OCI-LY7 (cell line): ENCODE measurements around the gene DOK3. TPM values are rescaled to one million over a fixed set of nuclear protein-coding genes. Genes with fewer than 3 reads are reported as not detected.

Experiments used
- BruUV-seq: library from RNA; stranded (reverse); fragments of 400-500 nt; replicated peaks from 2 replicates; lab custom pipeline; 2021; lab: Mats Ljungman, UMichigan
- CTCF ChIA-PET: fragments of 300-600 bp; sonication (Branson Sonifier 250); formaldehyde crosslinking; loops from one replicate; lab custom pipeline; 2022; ENCODE audit warnings: antibody characterized with exemption; ENCODE audit not compliant: unreplicated experiment; lab: Charles Lee
- POLR2A ChIA-PET: fragments of 300-600 bp; sonication (Branson Sonifier 250); formaldehyde crosslinking; loops from one replicate; lab custom pipeline; 2022; ENCODE audit warnings: antibody characterized with exemption; lab: Charles Lee
- DNase-seq: peaks from one replicate; pipeline ENCODE4 v3.0.0-alpha.2; 2015; ENCODE audit warnings: low spot score
- H2AFZ ChIP-seq: fragments of 200-600 bp; sonication (generic), shearing (Covaris generic); 2 replicates; pipeline ENCODE4 v1.6.1; 2014; ENCODE audit warnings: mild to moderate bottlenecking, antibody characterized with exemption, low read length, moderate library complexity
- H3K27ac ChIP-seq: fragments of 200-600 bp; sonication (generic); 2 replicates; pipeline ENCODE4 v1.5.1; 2014; ENCODE audit warnings: mixed run types, low read depth, mild to moderate bottlenecking, moderate library complexity, low read length, inconsistent platforms; ENCODE audit not compliant: poor library complexity, severe bottlenecking
- H3K36me3 ChIP-seq: fragments of 200-600 bp; sonication (generic); 2 replicates; pipeline ENCODE4 v1.6.1; 2014; ENCODE audit warnings: mild to moderate bottlenecking, antibody characterized with exemption, low read length, moderate library complexity, mixed read lengths; ENCODE audit not compliant: insufficient read depth
- H3K4me1 ChIP-seq: fragments of 200-600 bp; sonication (generic); 2 replicates; pipeline ENCODE4 v1.5.1; 2014; ENCODE audit warnings: mild to moderate bottlenecking, low read length; ENCODE audit not compliant: insufficient read depth, poor library complexity, severe bottlenecking
- H3K4me2 ChIP-seq: fragments of 200-600 bp; sonication (generic); 2 replicates; pipeline ENCODE4 v1.6.1; 2014; ENCODE audit warnings: mild to moderate bottlenecking, low read length
- H3K4me3 ChIP-seq: fragments of 200-600 bp; sonication (generic); 2 replicates; pipeline ENCODE4 v1.5.1; 2014; ENCODE audit warnings: mild to moderate bottlenecking, low read depth, low read length; ENCODE audit not compliant: poor library complexity, severe bottlenecking
- H3K79me2 ChIP-seq: fragments of 200-600 bp; sonication (generic); 2 replicates; pipeline ENCODE4 v1.6.1; 2016; ENCODE audit warnings: low read depth, mild to moderate bottlenecking, low read length, moderate library complexity, mixed read lengths; ENCODE audit not compliant: insufficient read depth
- H3K9me2 ChIP-seq: fragments of 200-600 bp; sonication (generic); 2 replicates; pipeline ENCODE4 v1.6.1; 2016; ENCODE audit warnings: mild to moderate bottlenecking, low read length, mixed read lengths; ENCODE audit not compliant: insufficient read depth
- H3K9me3 ChIP-seq: fragments of 200-600 bp; sonication (generic); 2 replicates; pipeline ENCODE4 v1.6.1; 2014; ENCODE audit warnings: mild to moderate bottlenecking, mixed run types, low read length, mixed read lengths
- H4K20me1 ChIP-seq: fragments of 200-600 bp; sonication (generic); 2 replicates; pipeline ENCODE4 v1.6.1; 2014; ENCODE audit warnings: mild to moderate bottlenecking, antibody characterized with exemption, low read length, moderate library complexity, mixed read lengths; ENCODE audit not compliant: insufficient read depth
- EZH2phosphoT487 ChIP-seq: fragments of 200-600 bp; sonication (generic); IDR thresholded peaks from 2 replicates; pipeline ENCODE4 v1.6.1; 2018; ENCODE audit warnings: low read depth, borderline replicate concordance, mild to moderate bottlenecking, mixed run types, antibody characterized with exemption, low read length, moderate library complexity, mixed read lengths
- intact Hi-C: fragments of 100-400 bp; cut with micrococcal nuclease; formaldehyde crosslinking; loops from one replicate; pipeline ENCODE4 v1.10.0; 2022; ENCODE audit not compliant: unreplicated experiment
- total RNA-seq, 2 experiments: library from RNA; depleted of rRNA in 1 of 2; stranded (reverse); fragments of >200 nt in 1 of 2; shearing (Covaris generic) in 1 of 2; gene quantifications; 2 replicates each; pipeline ENCODE4 v1.2.3, GENCODE V29; 2014 to 2022
- TF ChIP-seq, protein P1 (sequence below): fragments of 200-600 bp; sonication (generic); conservative IDR thresholded peaks from 2 replicates; pipeline ENCODE4 v1.5.1; 2014; ENCODE audit warnings: mild to moderate bottlenecking, antibody characterized with exemption, low read length, moderate library complexity, mixed read lengths

Gene DOK3
- total RNA-seq, 2 experiments from 2014 or later: 186 to 260 TPM

DNA sequence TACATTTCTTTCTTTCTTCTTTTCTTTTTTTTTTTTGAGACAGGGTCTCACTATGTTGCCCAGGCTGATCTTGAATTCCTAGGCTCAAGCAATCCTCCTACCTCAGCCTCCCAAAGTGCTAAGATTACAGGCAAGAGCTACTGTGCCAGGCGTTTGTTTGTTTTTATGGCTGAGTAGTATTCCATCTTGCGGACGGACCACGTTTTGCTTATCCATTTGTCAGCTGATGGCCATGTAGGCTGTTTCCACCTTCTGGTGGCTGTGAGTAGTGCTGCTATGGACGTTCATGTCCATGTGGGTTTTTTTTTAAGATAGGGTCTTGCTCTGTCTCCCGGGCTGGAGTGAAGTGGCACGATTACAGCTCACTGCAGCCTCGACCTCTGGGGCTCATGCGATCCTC is 2.5 kb downstream of the DOK3 start:
- POLR2A ChIA-PET: interaction anchor here (0.6 to 1.5 kb wide), 4 partner anchors 9 to 39 kb away, joined by 3 to 5 read pairs (median 4); no protein-coding TSS in a partner anchor
- no TSS peak for BruUV-seq
- no peaks in the 10 kb centered on the region for H4K20me1 ChIP-seq
- H3K4me1 ChIP-seq: peaks cover 84% of the 10 kb centered on the region
- intact Hi-C loops: loop anchor here (5.0 to 10.0 kb wide), 2 partner anchors 195 to 608 kb away; partner anchors contain the start of genes MXD3 and N4BP3
- peaks cover 89% of the 10 kb centered on the region for H3K36me3 ChIP-seq
- no peaks in the 10 kb centered on the region for H3K9me3 ChIP-seq
- TF ChIP-seq EZH2phosphoT487: no peak
- TF ChIP-seq, protein P1, sequence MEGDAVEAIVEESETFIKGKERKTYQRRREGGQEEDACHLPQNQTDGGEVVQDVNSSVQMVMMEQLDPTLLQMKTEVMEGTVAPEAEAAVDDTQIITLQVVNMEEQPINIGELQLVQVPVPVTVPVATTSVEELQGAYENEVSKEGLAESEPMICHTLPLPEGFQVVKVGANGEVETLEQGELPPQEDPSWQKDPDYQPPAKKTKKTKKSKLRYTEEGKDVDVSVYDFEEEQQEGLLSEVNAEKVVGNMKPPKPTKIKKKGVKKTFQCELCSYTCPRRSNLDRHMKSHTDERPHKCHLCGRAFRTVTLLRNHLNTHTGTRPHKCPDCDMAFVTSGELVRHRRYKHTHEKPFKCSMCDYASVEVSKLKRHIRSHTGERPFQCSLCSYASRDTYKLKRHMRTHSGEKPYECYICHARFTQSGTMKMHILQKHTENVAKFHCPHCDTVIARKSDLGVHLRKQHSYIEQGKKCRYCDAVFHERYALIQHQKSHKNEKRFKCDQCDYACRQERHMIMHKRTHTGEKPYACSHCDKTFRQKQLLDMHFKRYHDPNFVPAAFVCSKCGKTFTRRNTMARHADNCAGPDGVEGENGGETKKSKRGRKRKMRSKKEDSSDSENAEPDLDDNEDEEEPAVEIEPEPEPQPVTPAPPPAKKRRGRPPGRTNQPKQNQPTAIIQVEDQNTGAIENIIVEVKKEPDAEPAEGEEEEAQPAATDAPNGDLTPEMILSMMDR: peak; percentile 61
- CTCF ChIA-PET: interaction anchor here (0.9 kb wide), 1 partner anchor 10 kb away, joined by 3 read pairs; the partner anchor contains the start of gene PDLIM7
- peaks cover 35% of the 10 kb centered on the region for H3K79me2 ChIP-seq
- H3K9me2 ChIP-seq: no peaks in the 10 kb centered on the region
- DNase-seq: peak; percentile 61
- H2AFZ ChIP-seq: no peak overlapping the region
- H3K27ac ChIP-seq: peak overlapping the region; percentile 95
- H3K4me2 ChIP-seq: peak overlapping the region; percentile 100
- H3K4me3 ChIP-seq: peak overlapping the region; percentile 77

DNA sequence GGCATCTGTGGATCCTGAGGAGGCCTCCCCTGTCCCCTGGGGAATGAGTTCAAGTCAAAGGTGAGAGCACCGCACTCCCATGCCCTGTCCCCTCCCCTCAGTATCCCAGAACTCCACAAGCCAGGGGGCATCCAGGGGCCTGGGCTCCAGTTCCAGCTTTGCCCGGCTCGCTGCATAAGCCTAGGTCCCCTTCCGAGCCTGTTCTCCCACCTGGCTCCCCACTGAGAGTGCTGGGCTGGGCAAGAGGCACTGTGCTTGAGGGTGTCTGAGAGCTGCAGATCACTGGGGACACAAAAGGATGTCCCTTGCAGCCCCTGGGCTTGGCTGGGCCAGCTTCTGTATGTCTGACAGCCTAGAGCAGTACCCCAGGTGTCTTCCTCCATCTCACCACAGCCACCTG is 4.6 kb downstream of the DOK3 start:
- peak; percentile 70 for DNase-seq
- CTCF ChIA-PET: interaction anchor here (0.6 to 0.7 kb wide), 2 partner anchors 45 to 49 kb away, joined by 3 read pairs; no protein-coding TSS in a partner anchor
- peaks cover 73% of the 10 kb centered on the region for H3K36me3 ChIP-seq
- H3K79me2 ChIP-seq: peaks cover 31% of the 10 kb centered on the region
- no peaks in the 10 kb centered on the region for H3K9me2 ChIP-seq
- TF ChIP-seq, protein P1: no peak
- no peak for TF ChIP-seq EZH2phosphoT487
- peak overlapping the region; percentile 94 for H3K27ac ChIP-seq
- no peaks in the 10 kb centered on the region for H3K9me3 ChIP-seq
- intact Hi-C loops: loop anchor here (5.0 to 10.0 kb wide), 2 partner anchors 193 to 610 kb away; partner anchors contain the start of genes MXD3 and N4BP3
- H3K4me1 ChIP-seq: peaks cover 83% of the 10 kb centered on the region
- no peak overlapping the region for H2AFZ ChIP-seq
- H4K20me1 ChIP-seq: no peaks in the 10 kb centered on the region
- POLR2A ChIA-PET: no interaction called here
- H3K4me3 ChIP-seq: peak overlapping the region; percentile 8
- no TSS peak for BruUV-seq
- H3K4me2 ChIP-seq: peak overlapping the region; percentile 71
